ENCODE measurements around the gene ATP10B. TPM values are rescaled to one million over a fixed set of nuclear protein-coding genes. Genes with fewer than 3 reads are reported as not detected.

ATP10B gene
- total RNA-seq, 4 donors from 2014 or later: 0.07 to 0.29 TPM; not detected in 2

DNA sequence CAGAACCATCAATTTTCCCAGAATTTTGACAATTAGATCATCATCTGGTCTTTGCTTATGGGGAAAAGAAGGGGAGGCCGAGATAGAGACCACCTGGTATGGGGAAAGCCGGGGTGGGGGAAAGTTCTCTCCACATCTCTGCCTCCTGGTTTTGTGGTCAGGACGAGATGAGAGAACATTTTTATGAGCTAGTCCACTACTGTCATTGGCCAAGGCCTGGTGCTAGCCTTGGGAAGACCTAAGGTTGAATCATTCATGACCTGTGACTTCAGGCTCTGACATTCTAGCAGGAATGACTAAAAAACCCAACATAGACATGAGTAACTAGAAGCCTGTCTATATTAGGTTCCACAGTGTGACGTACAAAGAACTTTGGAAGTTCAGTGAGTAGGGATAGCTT is 295.2 kb downstream of the ATP10B start:
- TF ChIP-seq, protein P1, sequence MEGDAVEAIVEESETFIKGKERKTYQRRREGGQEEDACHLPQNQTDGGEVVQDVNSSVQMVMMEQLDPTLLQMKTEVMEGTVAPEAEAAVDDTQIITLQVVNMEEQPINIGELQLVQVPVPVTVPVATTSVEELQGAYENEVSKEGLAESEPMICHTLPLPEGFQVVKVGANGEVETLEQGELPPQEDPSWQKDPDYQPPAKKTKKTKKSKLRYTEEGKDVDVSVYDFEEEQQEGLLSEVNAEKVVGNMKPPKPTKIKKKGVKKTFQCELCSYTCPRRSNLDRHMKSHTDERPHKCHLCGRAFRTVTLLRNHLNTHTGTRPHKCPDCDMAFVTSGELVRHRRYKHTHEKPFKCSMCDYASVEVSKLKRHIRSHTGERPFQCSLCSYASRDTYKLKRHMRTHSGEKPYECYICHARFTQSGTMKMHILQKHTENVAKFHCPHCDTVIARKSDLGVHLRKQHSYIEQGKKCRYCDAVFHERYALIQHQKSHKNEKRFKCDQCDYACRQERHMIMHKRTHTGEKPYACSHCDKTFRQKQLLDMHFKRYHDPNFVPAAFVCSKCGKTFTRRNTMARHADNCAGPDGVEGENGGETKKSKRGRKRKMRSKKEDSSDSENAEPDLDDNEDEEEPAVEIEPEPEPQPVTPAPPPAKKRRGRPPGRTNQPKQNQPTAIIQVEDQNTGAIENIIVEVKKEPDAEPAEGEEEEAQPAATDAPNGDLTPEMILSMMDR (IDR thresholded peaks at IDR 0.05): no peak
- no peak for TF ChIP-seq POLR2A (IDR thresholded peaks at IDR 0.05)
- Histone ChIP-seq H3K36me3 (no peaks in the 10 kb centered on the region), H3K4me1 (no peaks in the 10 kb centered on the region), H3K27ac (no peak overlapping the region), H3K9me3 (no peaks in the 10 kb centered on the region), H3K4me3 (no peak overlapping the region), H3K27me3 (no peaks in the 10 kb centered on the region)
- intact Hi-C loops (cut with DNase I; ENCODE audit: low total_unique reads): no loop called here
- no peak for DNase-seq

DNA sequence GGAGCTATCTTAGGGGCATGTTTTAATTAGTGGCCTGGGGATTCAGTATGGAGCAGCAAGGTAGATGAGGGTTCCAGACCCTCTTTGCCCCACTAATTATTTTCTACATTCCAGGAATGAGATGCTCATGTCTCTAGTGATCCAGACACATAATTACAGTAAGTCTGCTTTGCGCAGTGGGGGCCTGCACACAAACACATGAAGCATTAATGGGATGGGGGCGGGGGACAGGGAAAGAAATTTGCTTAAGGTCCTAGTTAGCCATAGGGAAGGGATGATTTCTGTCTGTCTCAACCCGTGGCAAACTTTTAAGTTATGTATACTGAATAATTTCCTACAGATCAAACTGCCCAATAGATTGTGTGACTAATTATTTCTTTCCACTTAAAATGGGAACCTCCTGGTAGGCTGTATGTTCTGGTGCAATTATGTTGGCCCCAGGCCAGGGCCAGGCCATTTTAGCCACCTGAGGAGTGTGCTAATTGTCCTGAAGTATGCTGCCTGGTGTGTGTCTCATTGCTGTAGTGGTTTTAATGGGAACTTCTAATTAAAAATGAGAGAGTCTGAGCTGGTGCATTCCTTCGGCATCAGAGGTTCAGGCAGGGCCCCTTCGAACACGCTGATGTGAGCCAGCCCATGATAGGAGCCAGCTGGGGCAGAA is 295.9 kb downstream of the ATP10B start:
- no peaks in the 10 kb centered on the region for H3K36me3 ChIP-seq
- no peak overlapping the region for H3K4me3 ChIP-seq
- no peaks in the 10 kb centered on the region for H3K4me1 ChIP-seq
- H3K27ac ChIP-seq: no peak overlapping the region
- no peaks in the 10 kb centered on the region for H3K27me3 ChIP-seq
- intact Hi-C loops (cut with DNase I; ENCODE audit: low total_unique reads): no loop called here
- H3K9me3 ChIP-seq: no peaks in the 10 kb centered on the region
- TF ChIP-seq POLR2A (IDR thresholded peaks at IDR 0.05): no peak
- TF ChIP-seq, protein P1 (IDR thresholded peaks at IDR 0.05): no peak
- DNase-seq: no peak

DNA sequence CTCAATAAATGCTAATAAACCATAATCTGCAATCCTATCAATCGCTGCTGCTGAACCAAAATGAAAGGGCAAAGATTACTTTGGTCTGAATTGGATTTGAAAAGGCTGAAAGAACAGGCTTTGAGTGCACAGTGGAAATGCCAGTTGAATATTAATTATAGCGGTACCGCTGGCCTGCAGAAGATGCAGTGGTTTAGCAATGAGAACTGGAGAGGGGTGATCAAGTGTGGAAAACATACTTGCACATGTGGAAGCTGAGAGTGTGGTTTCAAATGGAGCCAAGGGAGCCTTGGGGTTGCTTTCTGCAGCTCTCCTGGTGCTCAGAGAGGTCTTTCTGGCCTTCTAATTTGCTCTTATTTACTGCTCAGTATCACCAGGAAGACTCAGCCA is 296.4 kb downstream of the ATP10B start:
- DNase-seq: no peak
- Histone ChIP-seq H3K27ac (no peak overlapping the region), H3K36me3 (no peaks in the 10 kb centered on the region), H3K27me3 (no peaks in the 10 kb centered on the region), H3K4me1 (no peaks in the 10 kb centered on the region), H3K9me3 (no peaks in the 10 kb centered on the region), H3K4me3 (no peak overlapping the region)
- TF ChIP-seq, protein P1 (IDR thresholded peaks at IDR 0.05): no peak
- TF ChIP-seq POLR2A (IDR thresholded peaks at IDR 0.05): no peak
- intact Hi-C loops (cut with DNase I; ENCODE audit: low total_unique reads): no loop called here

GRCh38 chr5:160550075-160550474 is 301.9 kb downstream of the ATP10B start:
- no peaks in the 10 kb centered on the region for H3K36me3 ChIP-seq
- no peak for DNase-seq

DNA sequence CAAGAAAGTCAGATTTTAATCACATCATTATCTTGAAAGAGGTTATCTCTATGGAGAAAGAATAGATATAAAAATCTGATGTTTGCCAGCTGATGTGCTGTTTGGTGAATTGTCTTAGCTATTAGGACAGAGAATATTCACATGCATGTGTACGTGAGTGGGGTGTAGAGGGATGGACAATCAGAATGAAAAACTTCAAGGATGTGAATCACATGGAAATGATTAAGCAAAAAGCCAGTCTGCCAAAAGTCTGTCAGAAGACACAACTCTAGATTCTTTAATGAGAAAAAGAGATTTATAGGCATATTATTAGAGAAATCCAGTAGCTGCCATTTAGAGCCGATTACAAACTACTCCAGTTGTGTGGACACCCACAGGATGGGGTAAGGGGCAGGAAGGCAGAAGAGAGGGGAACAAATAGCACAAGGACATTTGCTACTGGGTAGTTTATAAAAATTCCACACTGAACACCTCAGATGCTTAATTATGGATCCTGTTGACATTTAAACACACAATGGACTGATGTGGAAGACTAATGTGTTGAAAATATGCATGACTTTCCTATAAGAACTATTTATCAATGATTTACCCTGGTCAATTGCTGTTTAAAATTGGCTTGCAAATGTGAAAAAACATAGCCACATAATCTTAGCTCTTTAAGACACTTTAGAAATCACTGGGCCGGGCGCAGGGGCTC is 302.9 kb downstream of the ATP10B start:
- intact Hi-C loops (cut with DNase I; ENCODE audit: low total_unique reads): no loop called here
- Histone ChIP-seq H3K27me3 (no peaks in the 10 kb centered on the region), H3K4me1 (no peaks in the 10 kb centered on the region), H3K9me3 (no peaks in the 10 kb centered on the region), H3K27ac (no peak overlapping the region), H3K4me3 (no peak overlapping the region), H3K36me3 (no peaks in the 10 kb centered on the region)
- DNase-seq: no peak
- TF ChIP-seq, protein P1 (IDR thresholded peaks at IDR 0.05): no peak
- TF ChIP-seq POLR2A (IDR thresholded peaks at IDR 0.05): no peak

More at GRCh38 chr5:160550075-160550474, 301.9 kb downstream of the ATP10B start:
- intact Hi-C loops (cut with DNase I; ENCODE audit: low total_unique reads): no loop called here
- TF ChIP-seq, protein P1 (IDR thresholded peaks at IDR 0.05): no peak
- TF ChIP-seq POLR2A (IDR thresholded peaks at IDR 0.05): no peak
- no peak overlapping the region for H3K4me3 ChIP-seq
- no peaks in the 10 kb centered on the region for H3K27me3 ChIP-seq
- no peaks in the 10 kb centered on the region for H3K9me3 ChIP-seq
- H3K4me1 ChIP-seq: no peaks in the 10 kb centered on the region
- no peak overlapping the region for H3K27ac ChIP-seq
